GM19193 (cell line): ENCODE measurements around the gene CLIC2.
"Not testable (repeated sequence)": the region's sequence is repeated elsewhere in the genome, so short reads cannot be mapped to it uniquely, and the experiment has no call there.

Experiments used
- POLR2A ChIP-seq: IDR thresholded peaks from 4 replicates; pipeline ENCODE4 v1.6.1; 2011; ENCODE audit not compliant: insufficient read depth, insufficient read length; ENCODE audit errors: extremely low read depth

Gene CLIC2

GRCh38 chrX:155334486-155335336 lies at the start of gene CLIC2:
CLIC2 (minus strand) TSS chrX:155334614; CDS start chrX:155334427, 187 bp downstream.
- no peak for TF ChIP-seq POLR2A

DNA sequence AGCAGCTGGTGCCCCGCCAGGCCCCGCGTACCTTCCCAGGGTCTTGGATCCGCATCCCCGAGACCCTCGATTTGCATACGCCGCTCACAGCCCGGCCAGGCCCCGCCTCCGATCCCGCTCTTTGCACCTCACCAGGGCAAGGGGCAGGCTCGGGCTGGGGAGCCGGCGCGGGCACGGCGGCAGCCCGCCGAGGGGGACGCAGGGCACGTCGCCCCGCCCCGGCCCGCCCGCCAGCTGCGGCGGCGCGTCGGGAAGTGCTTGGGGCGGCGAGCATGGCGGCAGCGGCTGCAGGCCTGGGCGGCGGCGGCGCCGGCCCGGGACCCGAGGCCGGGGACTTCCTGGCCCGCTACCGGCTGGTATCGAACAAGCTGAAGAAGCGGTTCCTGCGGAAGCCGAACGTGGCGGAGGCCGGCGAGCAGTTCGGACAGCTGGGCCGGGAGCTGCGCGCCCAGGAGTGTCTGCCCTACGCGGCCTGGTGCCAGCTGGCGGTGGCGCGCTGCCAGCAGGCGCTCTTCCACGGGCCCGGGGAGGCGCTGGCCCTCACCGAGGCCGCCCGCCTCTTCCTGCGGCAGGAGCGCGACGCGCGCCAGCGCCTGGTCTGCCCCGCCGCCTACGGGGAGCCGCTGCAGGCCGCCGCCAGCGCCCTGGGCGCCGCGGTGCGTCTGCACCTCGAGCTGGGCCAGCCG lies 47.6 kb upstream of the CLIC2 start, which contains the start of gene F8A2:
F8A2 (plus strand) TSS at position 253 of the 686 bp plus-strand sequence; CDS start at position 273, 20 bp downstream.
- TF ChIP-seq POLR2A, result not testable (repeated sequence)

- TF ChIP-seq POLR2A, result no peak
Measured at GRCh38 chrX:155333544-155334100, 792 bp downstream of the CLIC2 start.

DNA sequence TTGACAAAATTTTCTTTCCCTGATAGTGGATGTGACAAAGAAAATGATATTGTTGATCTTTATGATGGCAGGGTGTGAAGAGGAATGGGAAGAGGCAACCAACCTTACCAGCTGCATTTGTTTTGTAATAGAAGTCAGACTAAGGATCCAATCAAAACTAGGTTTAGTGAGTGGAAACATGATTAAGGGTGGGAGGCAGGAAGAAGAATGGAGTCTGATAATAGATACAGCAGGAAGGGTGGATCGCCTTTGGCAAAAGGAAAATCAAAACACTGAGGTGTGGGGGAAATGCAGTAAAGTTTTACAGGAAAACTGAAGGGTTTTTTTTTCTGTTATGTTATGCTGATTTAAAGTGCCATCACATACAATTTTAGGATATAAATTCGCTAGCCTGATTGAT lies 3.4 kb downstream of the CLIC2 start:
- no peak for TF ChIP-seq POLR2A

GRCh38 chrX:155329293-155329692 lies 5.1 kb downstream of the CLIC2 start:
- TF ChIP-seq POLR2A, result no peak

DNA sequence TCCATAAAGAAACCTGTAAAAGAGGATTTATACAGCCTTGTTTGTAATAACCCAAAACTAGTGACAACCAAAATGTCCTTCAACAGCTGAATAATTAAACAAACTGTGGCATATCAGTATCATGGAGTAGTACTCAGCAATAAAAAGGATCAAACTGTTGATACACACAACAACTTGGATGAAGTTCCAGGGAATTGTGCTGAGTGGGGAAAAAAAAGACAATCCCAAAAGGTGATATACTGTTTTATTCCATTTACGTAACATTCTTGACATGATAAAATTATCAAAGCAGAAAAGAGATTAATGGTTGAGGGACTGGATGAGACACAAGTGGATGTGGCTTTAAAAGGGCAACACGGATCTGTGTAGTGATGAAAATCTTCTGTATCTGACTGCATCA lies 7.8 kb downstream of the CLIC2 start:
- no peak for TF ChIP-seq POLR2A

GRCh38 chrX:155314260-155314659 lies 20.2 kb downstream of the CLIC2 start:
- TF ChIP-seq POLR2A, result no peak

- TF ChIP-seq POLR2A, result no peak
Measured at GRCh38 chrX:155313766-155314165, 20.6 kb downstream of the CLIC2 start.

GRCh38 chrX:155293771-155294170 lies 40.6 kb downstream of the CLIC2 start:
- TF ChIP-seq POLR2A, result no peak

GRCh38 chrX:155279873-155280272 lies 54.5 kb downstream of the CLIC2 start:
- TF ChIP-seq POLR2A, result no peak

DNA sequence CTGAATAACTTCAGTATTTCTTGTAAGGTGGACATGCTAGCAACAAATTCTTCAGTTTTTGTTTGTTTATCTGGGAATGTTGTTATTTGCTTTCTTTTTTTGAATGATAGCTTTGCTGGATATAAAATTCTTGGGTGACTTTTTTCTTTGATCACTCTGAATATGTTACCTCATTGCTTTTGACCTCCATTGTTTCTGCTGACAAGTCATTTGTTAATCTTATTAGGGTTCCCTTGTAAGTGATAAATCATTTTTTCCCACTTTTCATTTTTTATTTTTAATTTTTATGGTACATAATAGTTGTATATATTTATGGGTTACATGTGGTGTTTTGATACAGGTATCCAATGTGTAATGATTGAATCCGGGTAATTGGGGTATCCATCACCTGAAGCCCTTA lies 63.4 kb downstream of the CLIC2 start:
- no peak for TF ChIP-seq POLR2A

DNA sequence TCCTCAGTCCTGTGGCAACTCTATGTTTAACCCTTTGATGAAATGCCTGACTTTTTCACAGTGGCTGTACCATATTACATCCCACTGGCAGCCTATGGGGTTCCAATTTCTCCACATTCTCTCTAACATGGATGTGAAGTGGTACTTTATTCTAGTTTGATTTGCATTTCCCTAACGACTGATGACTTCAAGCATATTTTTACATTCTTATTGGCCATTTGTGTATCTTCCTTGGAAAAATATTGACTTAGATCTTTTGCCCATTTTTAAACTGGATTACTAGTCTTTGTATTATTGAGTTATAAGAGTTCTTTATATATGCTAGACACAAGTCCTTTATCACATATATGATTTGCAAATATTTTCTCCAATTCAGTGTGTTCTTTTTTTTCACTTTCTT lies 68.0 kb downstream of the CLIC2 start:
- no peak for TF ChIP-seq POLR2A

DNA sequence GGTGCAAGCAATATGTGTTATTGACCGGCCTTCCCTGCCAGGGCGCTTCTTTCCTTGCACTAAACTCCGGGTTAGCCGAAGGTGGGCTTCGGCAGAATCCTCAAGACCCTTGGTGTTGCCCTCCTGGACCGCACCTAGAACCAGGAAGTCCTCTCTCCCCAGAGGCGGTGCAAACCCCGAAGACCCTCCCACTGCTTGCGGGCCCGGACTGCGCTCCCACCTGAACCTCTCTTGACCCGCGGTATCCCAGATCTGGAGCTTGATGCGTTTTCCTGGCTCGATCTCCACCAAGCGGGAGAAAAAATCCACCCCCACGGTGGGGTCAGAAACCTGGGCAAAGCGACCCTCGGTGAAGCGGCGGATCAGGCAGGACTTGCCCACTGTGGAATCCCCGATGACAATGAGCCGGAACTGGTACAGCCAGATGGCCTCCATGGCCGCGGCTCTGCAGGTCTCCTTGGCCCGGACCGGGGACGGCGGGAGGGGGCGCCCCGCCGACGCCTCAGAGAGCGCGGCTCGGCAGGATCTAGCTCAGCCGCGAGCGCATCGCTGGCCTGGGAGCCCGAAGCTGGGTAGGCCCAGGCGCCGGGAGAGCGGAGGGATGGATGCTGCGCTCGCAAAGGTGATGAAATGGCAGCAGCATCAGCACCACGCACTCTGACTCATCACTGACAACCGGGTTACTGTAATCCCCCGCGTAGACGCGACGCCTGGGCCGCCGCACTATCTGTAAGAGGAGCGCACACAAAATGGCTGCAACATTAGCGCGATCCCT lies 70.4 kb downstream of the CLIC2 start, which contains the start of gene RAB39B:
RAB39B (minus strand) TSS at position 638 of the 775 bp plus-strand sequence; CDS start at position 435, 203 bp downstream.
- peak; percentile 60 for TF ChIP-seq POLR2A

DNA sequence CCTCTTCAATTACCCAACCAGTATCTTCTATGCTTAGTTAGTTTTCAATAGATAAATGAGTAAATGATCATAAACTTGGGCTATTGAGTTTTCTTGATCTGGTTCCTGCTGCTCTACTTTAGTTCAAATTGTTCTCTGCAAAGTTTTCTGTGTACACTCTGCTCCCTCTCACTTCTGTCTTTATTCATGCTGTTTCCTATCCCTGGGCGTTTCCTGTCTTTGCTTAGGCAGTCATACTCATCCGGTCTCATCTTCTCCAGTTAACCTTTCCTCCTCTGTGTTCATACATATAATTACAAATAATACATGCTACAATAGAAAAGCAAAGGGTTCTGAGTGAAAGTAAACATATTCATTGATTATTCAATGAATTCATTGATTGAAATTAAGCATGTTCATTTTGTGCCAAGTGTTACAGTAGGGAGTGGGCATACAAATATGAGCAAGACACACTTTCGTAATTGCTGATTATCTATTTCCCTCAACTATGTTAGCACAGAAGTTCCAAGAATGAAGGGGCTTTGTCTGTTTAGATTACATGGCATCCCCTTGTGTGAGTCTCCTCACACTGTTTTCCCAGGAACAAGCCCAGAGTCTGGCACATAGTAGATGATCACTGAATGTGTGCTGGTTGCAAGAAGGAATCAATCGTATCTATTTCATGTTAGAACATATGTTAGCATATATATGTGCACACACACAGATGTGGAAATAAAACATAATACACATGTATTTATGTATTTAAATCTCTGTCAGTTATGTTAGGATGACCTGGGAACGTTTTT lies 71.3 kb downstream of the CLIC2 start:
- TF ChIP-seq POLR2A, result no peak
